Skeletal muscle tissue (tissue), 4 donors: ENCODE data around the gene PBXIP1. TPM values are rescaled to one million over a fixed set of nuclear protein-coding genes. Genes with fewer than 3 reads are reported as not detected.

Experiments used
- H3K27ac ChIP-seq: one replicate; pipeline ENCODE4 v1.7.0; 2013; ENCODE audit warnings: mild to moderate bottlenecking, low read depth, low read length, inconsistent platforms
- H3K27me3 ChIP-seq, 3 donors: one replicate each; pipeline ENCODE4 v1.7.0; 2013; ENCODE audit warnings: low read length in 3 of 3; ENCODE audit not compliant: control insufficient read depth in 3 of 3, insufficient read depth in 3 of 3
- H3K36me3 ChIP-seq, 3 donors: one replicate each; pipeline ENCODE4 v1.7.0; 2013; ENCODE audit warnings: low read length in 3 of 3; ENCODE audit not compliant: control insufficient read depth in 3 of 3, insufficient read depth in 3 of 3
- H3K4me1 ChIP-seq, 3 donors: one replicate each; pipeline ENCODE4 v1.7.0; 2013; ENCODE audit warnings: low read length in 3 of 3, mild to moderate bottlenecking in 3 of 3; ENCODE audit not compliant: control insufficient read depth in 3 of 3, insufficient read depth in 3 of 3
- H3K4me3 ChIP-seq, 3 donors: one replicate each; pipeline ENCODE4 v1.7.0; 2013; ENCODE audit warnings: low read length in 3 of 3
- H3K9ac ChIP-seq, 3 donors: one replicate each; pipeline ENCODE4 v1.7.0; 2013; ENCODE audit warnings: low read length in 3 of 3, mild to moderate bottlenecking in 3 of 3, moderate library complexity in 2 of 3, low read depth in 1 of 3
- H3K9me3 ChIP-seq, 3 donors: one replicate each; pipeline ENCODE4 v1.7.0; 2013; ENCODE audit warnings: low read length in 3 of 3; ENCODE audit not compliant: control insufficient read depth in 3 of 3
- total RNA-seq: library from RNA; depleted of rRNA; stranded (reverse); fragments of >200 nt; gene quantifications from one replicate; pipeline ENCODE4 v1.2.3, GENCODE V29; 2014
- donor health status: Osteomylitis.

The PBXIP1 gene
- total RNA-seq, 1 donor from 2014 or later: 190 TPM

DNA sequence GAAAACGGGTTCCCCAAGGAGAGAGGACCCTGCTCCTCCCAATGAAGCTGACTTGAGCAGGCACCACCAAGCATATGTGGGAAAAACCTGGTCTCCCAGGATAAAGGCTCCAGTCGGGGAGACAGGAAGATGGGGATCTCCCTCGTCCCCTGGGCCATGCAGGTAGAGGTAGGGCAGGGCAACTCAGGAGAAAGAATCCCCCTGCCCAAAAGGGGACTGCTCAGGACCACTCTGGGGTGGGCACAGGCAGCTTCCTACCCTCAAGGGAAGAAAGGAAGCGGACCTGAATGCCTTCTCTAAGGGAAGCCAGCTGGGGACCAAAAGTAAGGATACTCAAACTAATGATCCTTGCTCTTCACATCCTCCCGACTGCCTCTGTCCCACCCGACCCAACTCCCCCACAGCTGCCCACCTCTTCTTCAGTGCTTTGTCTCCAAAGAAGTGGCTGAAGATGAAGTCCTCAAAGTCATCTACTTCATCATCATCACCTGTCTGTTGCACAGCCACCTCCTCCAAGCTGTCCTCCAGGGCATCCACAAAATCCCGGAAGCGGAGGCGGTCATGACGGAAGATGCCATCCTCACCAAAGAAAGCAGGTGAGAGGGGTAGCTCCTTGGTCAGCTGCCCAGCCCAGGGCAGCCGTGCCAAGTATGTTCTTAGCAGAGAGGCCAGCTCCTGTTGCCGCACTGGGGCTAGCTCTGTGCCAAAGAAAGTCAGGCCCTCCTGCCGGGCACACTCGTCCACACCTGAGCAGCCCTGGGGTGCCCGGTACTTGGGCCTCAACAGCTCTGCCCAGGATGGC lies 10.5 kb downstream of the PBXIP1 start:
- H3K36me3 ChIP-seq: peaks cover 37 to 42% (median 42%) of the 10 kb centered on the region in 3 donors
- H3K4me1 ChIP-seq: peaks cover 18 to 56% (median 25%) of the 10 kb centered on the region in 3 donors
- peak overlapping the region in 1 of 3 donors; percentile 33 for H3K9ac ChIP-seq
- no peaks in the 10 kb centered on the region for H3K9me3 ChIP-seq
- no peaks in the 10 kb centered on the region for H3K27me3 ChIP-seq
- H3K4me3 ChIP-seq: no peak overlapping the region
- peak overlapping the region; percentile 12 for H3K27ac ChIP-seq

GRCh38 chr1:154944401-154945159 lies 11.3 kb downstream of the PBXIP1 start:
- Histone ChIP-seq H3K36me3 (peaks cover 36 to 41% (median 39%) of the 10 kb centered on the region in 3 donors), H3K4me1 (peaks cover 21 to 62% (median 25%) of the 10 kb centered on the region in 3 donors), H3K27ac (peak overlapping the region; percentile 19), H3K27me3 (no peaks in the 10 kb centered on the region), H3K9ac (peak overlapping the region in 2 of 3 donors; percentile 45 to 70), H3K4me3 (no peak overlapping the region), H3K9me3 (no peaks in the 10 kb centered on the region)

GRCh38 chr1:154943649-154944400 lies 12.1 kb downstream of the PBXIP1 start:
- Histone ChIP-seq H3K9me3 (no peaks in the 10 kb centered on the region), H3K4me1 (peaks cover 21 to 62% (median 25%) of the 10 kb centered on the region in 3 donors), H3K4me3 (no peak overlapping the region), H3K36me3 (peaks cover 36 to 40% (median 38%) of the 10 kb centered on the region in 3 donors), H3K27ac (peak overlapping the region; percentile 19), H3K9ac (peak overlapping the region in 2 of 3 donors; percentile 45 to 70), H3K27me3 (no peaks in the 10 kb centered on the region)

GRCh38 chr1:154941333-154942013 lies 14.4 kb downstream of the PBXIP1 start:
- peaks cover 17 to 21% (median 18%) of the 10 kb centered on the region in 3 donors for H3K36me3 ChIP-seq
- H3K4me3 ChIP-seq: no peak overlapping the region
- H3K4me1 ChIP-seq: peaks cover 27 to 69% (median 33%) of the 10 kb centered on the region in 3 donors
- H3K27ac ChIP-seq: no peak overlapping the region
- H3K27me3 ChIP-seq: no peaks in the 10 kb centered on the region
- no peaks in the 10 kb centered on the region for H3K9me3 ChIP-seq
- H3K9ac ChIP-seq: peak overlapping the region in 2 of 3 donors; percentile 45 to 53

DNA sequence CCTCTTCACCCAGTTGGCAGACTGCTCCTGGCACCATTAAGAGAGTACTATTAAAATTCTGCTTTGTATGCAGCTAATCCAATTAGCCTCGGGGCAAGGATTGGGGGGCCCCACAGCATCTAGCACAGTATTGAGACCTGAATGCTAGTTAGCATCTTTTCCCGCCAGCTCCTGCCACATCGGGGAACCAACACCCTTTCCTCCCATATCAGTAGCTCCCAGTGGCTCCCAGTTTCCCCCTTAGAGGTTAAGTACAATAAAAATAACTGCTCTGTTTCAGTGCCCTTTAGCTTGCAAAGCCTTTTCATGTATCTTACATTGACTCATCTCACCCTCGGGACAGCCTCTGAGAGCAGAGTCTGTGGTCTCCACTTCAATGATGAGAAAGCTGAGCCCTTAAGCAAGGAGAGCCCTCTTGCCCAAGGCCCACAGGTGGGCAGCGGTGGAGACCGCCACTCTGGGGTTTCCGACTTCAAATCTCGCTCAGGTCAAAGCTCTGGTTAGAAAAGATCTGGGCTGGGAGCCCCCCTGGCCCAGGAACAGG lies 15.2 kb downstream of the PBXIP1 start:
- H3K9ac ChIP-seq: no peak overlapping the region
- H3K9me3 ChIP-seq: no peaks in the 10 kb centered on the region
- no peak overlapping the region for H3K4me3 ChIP-seq
- peaks cover 10 to 14% (median 13%) of the 10 kb centered on the region in 3 donors for H3K36me3 ChIP-seq
- H3K27ac ChIP-seq: no peak overlapping the region
- no peaks in the 10 kb centered on the region for H3K27me3 ChIP-seq
- H3K4me1 ChIP-seq: peaks cover 32 to 68% (median 39%) of the 10 kb centered on the region in 3 donors

- Histone ChIP-seq H3K36me3 (peaks cover 6 to 9% (median 8%) of the 10 kb centered on the region in 3 donors), H3K9me3 (no peaks in the 10 kb centered on the region), H3K9ac (no peak overlapping the region), H3K4me3 (no peak overlapping the region), H3K4me1 (peaks cover 34 to 67% (median 41%) of the 10 kb centered on the region in 3 donors), H3K27me3 (no peaks in the 10 kb centered on the region), H3K27ac (no peak overlapping the region)
Observed at GRCh38 chr1:154940213-154940560, 15.7 kb downstream of the PBXIP1 start.

GRCh38 chr1:154938604-154939399 lies 17.1 kb downstream of the PBXIP1 start:
- no peaks in the 10 kb centered on the region for H3K27me3 ChIP-seq
- H3K4me1 ChIP-seq: peaks cover 23 to 53% (median 31%) of the 10 kb centered on the region in 3 donors
- peak overlapping the region; percentile 98 for H3K27ac ChIP-seq
- no peaks in the 10 kb centered on the region for H3K9me3 ChIP-seq
- no peak overlapping the region for H3K9ac ChIP-seq
- H3K36me3 ChIP-seq: no peaks in the 10 kb centered on the region
- no peak overlapping the region for H3K4me3 ChIP-seq

GRCh38 chr1:154937988-154938386 lies 17.9 kb downstream of the PBXIP1 start:
- Histone ChIP-seq H3K36me3 (no peaks in the 10 kb centered on the region), H3K9me3 (no peaks in the 10 kb centered on the region), H3K4me3 (peak overlapping the region in 1 of 3 donors; percentile 94), H3K4me1 (peaks cover 20 to 53% (median 28%) of the 10 kb centered on the region in 3 donors), H3K27ac (peak overlapping the region; percentile 98), H3K27me3 (no peaks in the 10 kb centered on the region), H3K9ac (peak overlapping the region; percentile 95 to 100 (median 99))
